ENCODE measurements around the gene PID1. TPM values are rescaled to one million over a fixed set of nuclear protein-coding genes. Genes with fewer than 3 reads are reported as not detected.

PID1 gene
- total RNA-seq, 1 donor from 2014 or later = 1.4 TPM

GRCh38 chr2:229118927-229119326 lies 152.2 kb downstream of the PID1 start:
- Histone ChIP-seq H3K9ac (no peak overlapping the region), H3K4me1 (no peaks in the 10 kb centered on the region), H3F3A (ENCODE audit: low read depth) (no peaks in the 10 kb centered on the region), H3K79me2 (ENCODE audit: low read depth) (no peaks in the 10 kb centered on the region), H3K27ac (no peak overlapping the region), H4K20me1 (ENCODE audit: low read depth) (no peaks in the 10 kb centered on the region), H3K36me3 (no peaks in the 10 kb centered on the region), H3K27me3 (no peaks in the 10 kb centered on the region), H3K4me2 (no peak overlapping the region), H3K9me3 (ENCODE audit: low read depth) (no peaks in the 10 kb centered on the region), H3K4me3 (no peak overlapping the region), H2AFZ (replicated peaks) (no peak overlapping the region)
- H3K27ac Mint-ChIP-seq = no peak overlapping the region
- H3K36me3 Mint-ChIP-seq = no peaks in the 10 kb centered on the region
- DNase-seq (ENCODE audit: low spot score) = no peak
- TF ChIP-seq EZH2 (IDR thresholded peaks at IDR 0.05) (no peak), EZH2phosphoT487 (IDR thresholded peaks at IDR 0.05) (no peak), CTCF (IDR thresholded peaks at IDR 0.05) (no peak)
- no peaks in the 10 kb centered on the region for H3K27me3 Mint-ChIP-seq (ENCODE audit: insufficient read depth, low read depth)
- no peaks in the 10 kb centered on the region for H3K4me1 Mint-ChIP-seq
- no peaks in the 10 kb centered on the region for H3K9me3 Mint-ChIP-seq
- H3K4me3 Mint-ChIP-seq = no peak overlapping the region

GRCh38 chr2:229118336-229118735 lies 152.8 kb downstream of the PID1 start:
- no peak overlapping the region for H3K9ac ChIP-seq
- no peak overlapping the region for H3K4me2 ChIP-seq
- H4K20me1 ChIP-seq (ENCODE audit: low read depth) = no peaks in the 10 kb centered on the region
- no peaks in the 10 kb centered on the region for H3K4me1 Mint-ChIP-seq
- no peaks in the 10 kb centered on the region for H3K36me3 ChIP-seq
- no peaks in the 10 kb centered on the region for H3K9me3 ChIP-seq (ENCODE audit: low read depth)
- no peaks in the 10 kb centered on the region for H3K27me3 Mint-ChIP-seq (ENCODE audit: insufficient read depth, low read depth)
- TF ChIP-seq CTCF (IDR thresholded peaks at IDR 0.05) (no peak), EZH2phosphoT487 (IDR thresholded peaks at IDR 0.05) (no peak), EZH2 (IDR thresholded peaks at IDR 0.05) (no peak)
- no peaks in the 10 kb centered on the region for H3K79me2 ChIP-seq (ENCODE audit: low read depth)
- no peaks in the 10 kb centered on the region for H3K9me3 Mint-ChIP-seq
- no peaks in the 10 kb centered on the region for H3K27me3 ChIP-seq
- no peak overlapping the region for H3K27ac ChIP-seq
- H3K4me3 ChIP-seq = no peak overlapping the region
- no peak overlapping the region for H2AFZ ChIP-seq (replicated peaks)
- no peaks in the 10 kb centered on the region for H3K4me1 ChIP-seq
- no peaks in the 10 kb centered on the region for H3F3A ChIP-seq (ENCODE audit: low read depth)
- no peak overlapping the region for H3K27ac Mint-ChIP-seq
- H3K36me3 Mint-ChIP-seq = no peaks in the 10 kb centered on the region
- no peak overlapping the region for H3K4me3 Mint-ChIP-seq
- DNase-seq (ENCODE audit: low spot score) = no peak

GRCh38 chr2:229111744-229112143 lies 159.3 kb downstream of the PID1 start:
- H3K27me3 Mint-ChIP-seq (ENCODE audit: insufficient read depth, low read depth) = peaks cover 2% of the 10 kb centered on the region
- H3K4me2 ChIP-seq = no peak overlapping the region
- no peaks in the 10 kb centered on the region for H3K36me3 ChIP-seq
- DNase-seq (ENCODE audit: low spot score) = no peak
- no peak overlapping the region for H3K9ac ChIP-seq
- no peaks in the 10 kb centered on the region for H3K9me3 ChIP-seq (ENCODE audit: low read depth)
- H3K4me3 Mint-ChIP-seq = no peak overlapping the region
- H3K27ac Mint-ChIP-seq = no peak overlapping the region
- H2AFZ ChIP-seq (replicated peaks) = no peak overlapping the region
- H3K27ac ChIP-seq = no peak overlapping the region
- H3K4me3 ChIP-seq = no peak overlapping the region
- no peaks in the 10 kb centered on the region for H4K20me1 ChIP-seq (ENCODE audit: low read depth)
- H3F3A ChIP-seq (ENCODE audit: low read depth) = no peaks in the 10 kb centered on the region
- H3K27me3 ChIP-seq = no peaks in the 10 kb centered on the region
- H3K4me1 ChIP-seq = no peaks in the 10 kb centered on the region
- no peaks in the 10 kb centered on the region for H3K4me1 Mint-ChIP-seq
- H3K36me3 Mint-ChIP-seq = no peaks in the 10 kb centered on the region
- TF ChIP-seq EZH2 (IDR thresholded peaks at IDR 0.05) = no peak
- TF ChIP-seq CTCF (IDR thresholded peaks at IDR 0.05) = no peak
- TF ChIP-seq EZH2phosphoT487 (IDR thresholded peaks at IDR 0.05) = no peak
- no peaks in the 10 kb centered on the region for H3K79me2 ChIP-seq (ENCODE audit: low read depth)
- H3K9me3 Mint-ChIP-seq = no peaks in the 10 kb centered on the region

Data from neural progenitor cell (in vitro differentiated cells).